HCT116 (cell line): ENCODE measurements around the gene AP5Z1. TPM values are rescaled to one million over a fixed set of nuclear protein-coding genes. Genes with fewer than 3 reads are reported as not detected.

Experiments used
- ATAC-seq: fragments of 200-7000 bp; cut with Tn5 transposase; 2 replicates; pipeline ENCODE4 v1.9.1; 2020; ENCODE audit warnings: mild to moderate bottlenecking, moderate library complexity
- BruUV-seq: library from RNA; stranded (reverse); fragments of 400-500 nt; replicated peaks from 2 replicates; lab custom pipeline; 2021; lab: Mats Ljungman, UMichigan
- CTCF ChIA-PET: fragments of 300-600 bp; sonication (Branson Sonifier 250); formaldehyde crosslinking; loops from one replicate; lab custom pipeline; 2021; ENCODE audit warnings: antibody characterized with exemption; lab: Charles Lee
- POLR2A ChIA-PET: fragments of 300-600, 350-600 bp; sonication (Branson Sonifier 250); formaldehyde crosslinking; loops from one replicate; lab custom pipeline; 2021; ENCODE audit warnings: antibody characterized with exemption; lab: Charles Lee
- RAD21 ChIA-PET, 2 experiments: fragments of 300-600 bp; sonication (Branson Sonifier 250); formaldehyde crosslinking; loops; one replicate each; lab custom pipeline; 2023; ENCODE audit warnings: low total read pairs in 2 of 2; ENCODE audit not compliant: uncharacterized antibody in 2 of 2, unreplicated experiment in 2 of 2, low non-redundant PET in 1 of 2; lab: Charles Lee
- DNase-seq: peaks from one replicate; pipeline ENCODE4 v3.0.0-alpha.2; 2010; ENCODE audit warnings: low read depth, low spot score
- H2AFZ ChIP-seq: fragments of 200-600 bp; shearing (Covaris generic), sonication (generic); 2 replicates; pipeline ENCODE4 v1.6.1; 2017; ENCODE audit warnings: low read depth, mixed run types, mixed read lengths, antibody characterized with exemption, low read length; ENCODE audit not compliant: poor library complexity, severe bottlenecking
- H3K27ac ChIP-seq: 2 replicates; pipeline ENCODE4 v1.5.1; 2012; ENCODE audit warnings: low read depth, low read length
- H3K27me3 ChIP-seq: fragments of 200-600 bp; sonication (generic); 2 replicates; pipeline ENCODE4 v1.6.1; 2016; ENCODE audit warnings: mixed run types, low read length, mixed read lengths; ENCODE audit not compliant: insufficient read depth
- H3K36me3 ChIP-seq, 2 experiments: fragments of 200-500 bp in 1 of 2; fragments of 200-600 bp in 1 of 2; sonication (Bioruptor generic) in 1 of 2; sonication (generic) in 1 of 2; 2 replicates each; pipeline versions ENCODE4 v1.5.1 to v1.6.1; 2014 to 2016; ENCODE audit warnings: low read length in 2 of 2, inconsistent platforms in 1 of 2, mixed read lengths in 1 of 2, mixed run types in 1 of 2; ENCODE audit not compliant: insufficient read depth in 2 of 2, control insufficient read depth in 1 of 2
- H3K4me1 ChIP-seq, 2 experiments: fragments of 200-600 bp in 1 of 2; sonication (generic) in 1 of 2; 2 replicates each; pipeline versions ENCODE4 v1.5.1 to v1.6.1; 2012 to 2017; ENCODE audit warnings: low read length in 2 of 2, inconsistent platforms in 1 of 2, mild to moderate bottlenecking in 1 of 2, mixed read lengths in 1 of 2, mixed run types in 1 of 2, moderate library complexity in 1 of 2; ENCODE audit not compliant: insufficient read depth in 2 of 2, control insufficient read depth in 1 of 2
- H3K4me2 ChIP-seq: fragments of 200-600 bp; sonication (generic); 2 replicates; pipeline ENCODE4 v1.6.1; 2017; ENCODE audit warnings: mixed run types, low read length, mixed read lengths
- H3K4me3 ChIP-seq, 2 experiments: fragments of 200-600 bp in 1 of 2; sonication (generic) in 1 of 2; replicated peaks in 1 of 2; 2 replicates each; pipeline ENCODE4 v1.5.1; 2011 to 2016; ENCODE audit warnings: low read length in 2 of 2, control low read depth in 1 of 2, low read depth in 1 of 2, mild to moderate bottlenecking in 1 of 2, mixed read lengths in 1 of 2, mixed run types in 1 of 2
- H3K79me2 ChIP-seq: fragments of 200-600 bp; sonication (generic); 2 replicates; pipeline ENCODE4 v1.6.1; 2017; ENCODE audit warnings: mild to moderate bottlenecking, mixed run types, low read length, moderate library complexity, mixed read lengths; ENCODE audit not compliant: insufficient read depth
- H3K9ac ChIP-seq: fragments of 200-600 bp; sonication (generic); 2 replicates; pipeline ENCODE4 v1.6.1; 2016; ENCODE audit warnings: low read length, mixed read lengths
- H3K9me2 ChIP-seq: fragments of 200-600 bp; sonication (generic), shearing (Covaris generic); 2 replicates; pipeline ENCODE4 v1.6.1; 2017; ENCODE audit warnings: mixed run types, mild to moderate bottlenecking, moderate library complexity; ENCODE audit not compliant: insufficient read depth
- H3K9me3 ChIP-seq, 2 experiments: fragments of 200-500 bp in 1 of 2; fragments of 200-600 bp in 1 of 2; sonication (Bioruptor generic) in 1 of 2; sonication (generic) in 1 of 2; 2 replicates each; pipeline ENCODE4 v1.6.1; 2014 to 2017; ENCODE audit warnings: low read length in 2 of 2, mixed read lengths in 2 of 2, inconsistent platforms in 1 of 2, low read depth in 1 of 2, mild to moderate bottlenecking in 1 of 2, mixed run types in 1 of 2, moderate library complexity in 1 of 2; ENCODE audit not compliant: control insufficient read depth in 1 of 2, insufficient read depth in 1 of 2
- H4K20me1 ChIP-seq: fragments of 200-600 bp; sonication (generic), shearing (Covaris generic); 2 replicates; pipeline ENCODE4 v1.6.1; 2017; ENCODE audit warnings: mixed run types, mild to moderate bottlenecking, moderate library complexity; ENCODE audit not compliant: insufficient read depth
- CBX3 ChIP-seq: IDR thresholded peaks from 2 replicates; pipeline ENCODE4 v1.6.1; 2012; ENCODE audit warnings: low read depth
- ELF1 ChIP-seq: IDR thresholded peaks from 2 replicates; pipeline ENCODE4 v1.6.1; 2012; ENCODE audit warnings: low read depth, borderline replicate concordance
- EZH2phosphoT487 ChIP-seq: fragments of 200-600 bp; IDR thresholded peaks from 2 replicates; pipeline ENCODE4 v1.6.1; 2018; ENCODE audit warnings: antibody characterized with exemption, borderline replicate concordance
- RAD21 ChIP-seq: IDR thresholded peaks from 2 replicates; pipeline ENCODE4 v1.6.1; 2012; ENCODE audit warnings: low read depth, mild to moderate bottlenecking
- SIN3A ChIP-seq: IDR thresholded peaks from 2 replicates; pipeline ENCODE4 v1.6.1; 2012; ENCODE audit warnings: low read depth
- SP1 ChIP-seq: IDR thresholded peaks from 2 replicates; pipeline ENCODE4 v1.6.1; 2012; ENCODE audit warnings: low read depth
- ZBTB33 ChIP-seq: IDR thresholded peaks from 2 replicates; pipeline ENCODE4 v1.6.1; 2011; ENCODE audit warnings: mild to moderate bottlenecking, low read length, moderate library complexity; ENCODE audit not compliant: insufficient replicate concordance; ENCODE audit errors: extremely low read depth
- ZNF274 ChIP-seq: fragments of 200-500 bp; sonication (Bioruptor generic); IDR thresholded peaks from 2 replicates; pipeline ENCODE4 v1.6.1; 2014; ENCODE audit warnings: mild to moderate bottlenecking, low read depth, low read length, inconsistent platforms
- intact Hi-C: fragments of 100-400 bp; cut with micrococcal nuclease; formaldehyde crosslinking; loops from 2 replicates; pipeline ENCODE4 v1.10.0; 2022
- total RNA-seq: library from RNA; stranded (reverse); gene quantifications from one replicate; pipeline ENCODE4 v1.2.1, GENCODE V29; 2021; ENCODE audit not compliant: unreplicated experiment
- TF ChIP-seq, protein P1 (sequence below): IDR thresholded peaks from 2 replicates; pipeline ENCODE4 v1.6.1; 2012; ENCODE audit warnings: low read depth
- TF ChIP-seq, protein P2 (sequence below): IDR thresholded peaks from 2 replicates; pipeline ENCODE4 v1.6.1; 2012

The AP5Z1 gene
- total RNA-seq, 1 experiment from 2014 or later: 23.2 TPM

DNA sequence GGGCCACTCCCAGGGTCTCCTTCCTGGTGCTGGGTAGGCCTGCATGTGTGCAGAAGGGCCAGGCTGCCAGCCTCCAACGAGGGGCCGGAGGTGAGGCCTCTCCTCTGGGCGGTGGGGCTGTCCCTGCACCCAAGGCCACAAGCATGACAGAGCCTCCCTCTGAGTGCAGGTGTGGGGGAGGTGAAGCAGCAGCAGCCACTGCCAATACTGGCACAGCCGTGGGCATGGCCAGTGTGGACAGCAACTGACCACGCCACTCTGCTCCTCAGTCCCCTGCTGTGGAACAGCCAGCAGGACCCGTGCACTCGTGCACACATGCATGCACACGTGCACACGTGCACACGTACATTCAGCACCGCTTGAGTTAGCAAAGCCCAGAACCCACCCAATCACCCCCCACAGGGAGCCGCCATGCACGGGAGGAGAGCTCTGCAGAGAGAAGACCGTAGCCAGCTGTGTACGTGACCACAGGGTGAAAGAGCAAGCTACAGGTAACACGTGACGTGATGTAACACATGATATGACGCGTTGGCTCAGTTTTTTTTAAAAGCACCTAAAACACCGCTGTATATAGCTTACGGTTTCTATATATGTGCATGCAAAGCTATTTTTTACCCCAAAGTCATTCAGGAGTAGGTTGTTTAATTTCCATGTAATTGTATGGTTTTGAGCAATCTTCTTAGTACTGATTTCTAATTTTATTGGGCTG lies 63.4 kb downstream of the AP5Z1 start:
- Histone ChIP-seq H3K4me2 (no peak overlapping the region), H3K36me3 (no peaks in the 10 kb centered on the region), H3K9me3 (no peaks in the 10 kb centered on the region), H3K4me3 (no peak overlapping the region), H3K9ac (no peak overlapping the region), H3K9me2 (no peaks in the 10 kb centered on the region), H2AFZ (no peak overlapping the region), H3K27ac (no peak overlapping the region), H3K79me2 (no peaks in the 10 kb centered on the region), H3K4me1 (no peaks in the 10 kb centered on the region), H3K27me3 (no peaks in the 10 kb centered on the region), H4K20me1 (no peaks in the 10 kb centered on the region)
- POLR2A ChIA-PET: no interaction called here
- RAD21 ChIA-PET: no interaction called here
- ATAC-seq (no peak), DNase-seq (no peak)
- intact Hi-C loops: no loop called here
- BruUV-seq: no TSS peak
- TF ChIP-seq ELF1 (no peak), SP1 (no peak), ZNF274 (no peak), ZBTB33 (no peak), EZH2phosphoT487 (no peak), SIN3A (no peak)
- CTCF ChIA-PET: interaction anchor here (1.7 kb wide), 1 partner anchor 45 kb away, joined by 5 read pairs; the partner anchor contains the start of gene RADIL

DNA sequence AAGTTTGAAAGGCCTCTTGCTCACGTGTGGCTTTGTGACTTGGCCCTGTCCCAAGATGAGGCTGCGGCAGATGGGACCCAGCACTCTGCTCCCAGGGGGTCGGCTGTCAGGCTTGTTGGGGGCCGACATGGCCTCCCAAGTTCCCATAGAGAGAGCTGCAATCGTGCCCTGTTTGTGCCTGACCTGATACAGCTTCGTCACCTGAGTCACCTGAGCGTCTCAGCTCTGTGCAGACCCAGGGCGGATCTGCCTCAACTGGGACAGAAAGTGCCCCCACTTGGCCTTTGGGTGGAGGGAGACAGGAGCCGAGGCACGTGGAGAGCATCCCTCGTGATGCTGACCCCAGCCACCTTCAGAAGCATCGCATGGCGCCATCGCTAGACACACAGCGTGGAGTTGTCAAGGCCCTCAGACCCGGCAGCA lies 64.7 kb downstream of the AP5Z1 start:
- ChIA-PET POLR2A (no interaction called here), RAD21 (no interaction called here)
- Histone ChIP-seq H3K79me2 (no peaks in the 10 kb centered on the region), H3K27ac (no peak overlapping the region), H3K9ac (no peak overlapping the region), H3K36me3 (no peaks in the 10 kb centered on the region), H3K4me3 (no peak overlapping the region), H3K27me3 (no peaks in the 10 kb centered on the region), H2AFZ (no peak overlapping the region), H3K9me2 (no peaks in the 10 kb centered on the region), H3K9me3 (no peaks in the 10 kb centered on the region), H3K4me1 (no peaks in the 10 kb centered on the region), H3K4me2 (no peak overlapping the region), H4K20me1 (no peaks in the 10 kb centered on the region)
- intact Hi-C loops: no loop called here
- ATAC-seq (no peak), DNase-seq (no peak)
- TF ChIP-seq CBX3: no peak
- TF ChIP-seq, protein P1, sequence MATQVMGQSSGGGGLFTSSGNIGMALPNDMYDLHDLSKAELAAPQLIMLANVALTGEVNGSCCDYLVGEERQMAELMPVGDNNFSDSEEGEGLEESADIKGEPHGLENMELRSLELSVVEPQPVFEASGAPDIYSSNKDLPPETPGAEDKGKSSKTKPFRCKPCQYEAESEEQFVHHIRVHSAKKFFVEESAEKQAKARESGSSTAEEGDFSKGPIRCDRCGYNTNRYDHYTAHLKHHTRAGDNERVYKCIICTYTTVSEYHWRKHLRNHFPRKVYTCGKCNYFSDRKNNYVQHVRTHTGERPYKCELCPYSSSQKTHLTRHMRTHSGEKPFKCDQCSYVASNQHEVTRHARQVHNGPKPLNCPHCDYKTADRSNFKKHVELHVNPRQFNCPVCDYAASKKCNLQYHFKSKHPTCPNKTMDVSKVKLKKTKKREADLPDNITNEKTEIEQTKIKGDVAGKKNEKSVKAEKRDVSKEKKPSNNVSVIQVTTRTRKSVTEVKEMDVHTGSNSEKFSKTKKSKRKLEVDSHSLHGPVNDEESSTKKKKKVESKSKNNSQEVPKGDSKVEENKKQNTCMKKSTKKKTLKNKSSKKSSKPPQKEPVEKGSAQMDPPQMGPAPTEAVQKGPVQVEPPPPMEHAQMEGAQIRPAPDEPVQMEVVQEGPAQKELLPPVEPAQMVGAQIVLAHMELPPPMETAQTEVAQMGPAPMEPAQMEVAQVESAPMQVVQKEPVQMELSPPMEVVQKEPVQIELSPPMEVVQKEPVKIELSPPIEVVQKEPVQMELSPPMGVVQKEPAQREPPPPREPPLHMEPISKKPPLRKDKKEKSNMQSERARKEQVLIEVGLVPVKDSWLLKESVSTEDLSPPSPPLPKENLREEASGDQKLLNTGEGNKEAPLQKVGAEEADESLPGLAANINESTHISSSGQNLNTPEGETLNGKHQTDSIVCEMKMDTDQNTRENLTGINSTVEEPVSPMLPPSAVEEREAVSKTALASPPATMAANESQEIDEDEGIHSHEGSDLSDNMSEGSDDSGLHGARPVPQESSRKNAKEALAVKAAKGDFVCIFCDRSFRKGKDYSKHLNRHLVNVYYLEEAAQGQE: no peak
- no peak for TF ChIP-seq SP1
- TF ChIP-seq, protein P2, sequence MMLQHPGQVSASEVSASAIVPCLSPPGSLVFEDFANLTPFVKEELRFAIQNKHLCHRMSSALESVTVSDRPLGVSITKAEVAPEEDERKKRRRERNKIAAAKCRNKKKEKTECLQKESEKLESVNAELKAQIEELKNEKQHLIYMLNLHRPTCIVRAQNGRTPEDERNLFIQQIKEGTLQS: no peak
- TF ChIP-seq RAD21: no peak
- TF ChIP-seq ELF1: no peak
- TF ChIP-seq, all 23 proteins: peak for 0
- BruUV-seq: no TSS peak
- CTCF ChIA-PET: interaction anchor here (1.7 kb wide), 1 partner anchor 44 kb away, joined by 5 read pairs; the partner anchor contains the start of gene RADIL
